Measurements from ENCODE around the gene NCAPG.

The NCAPG gene

DNA sequence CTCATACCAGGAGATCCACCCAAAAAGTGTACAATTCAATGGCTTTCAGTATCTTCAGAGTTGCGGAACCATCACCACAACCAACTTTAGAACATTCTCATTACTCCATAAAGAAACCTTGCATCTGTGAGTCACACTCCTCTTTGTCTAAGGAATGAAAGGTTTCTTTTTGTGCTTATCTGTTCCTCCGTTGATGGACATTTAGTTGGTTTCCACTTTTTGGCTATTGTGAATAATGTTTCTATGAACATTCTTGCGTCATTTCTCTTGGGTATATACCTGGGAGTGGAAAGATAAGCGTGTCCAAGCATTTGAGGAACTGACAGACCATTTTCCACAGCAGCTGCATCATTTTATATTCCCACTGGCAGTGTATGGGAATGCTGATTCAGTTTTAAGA lies 39.9 kb upstream of the NCAPG start:
- Histone ChIP-seq H3K4me3 (ENCODE audit: insufficient read depth, low read depth, low read length, poor library complexity, severe bottlenecking) (no peak overlapping the region), H3K27ac (ENCODE audit: insufficient read depth, low read length, poor library complexity, severe bottlenecking) (no peak overlapping the region), H3K9me3 (ENCODE audit: control insufficient read depth, low read length) (no peaks in the 10 kb centered on the region), H3K27me3 (replicated peaks; ENCODE audit: control insufficient read depth, insufficient read depth, low read length, poor library complexity, severe bottlenecking) (no peaks in the 10 kb centered on the region), H3K4me1 (ENCODE audit: control insufficient read depth, insufficient read depth, low read length, poor library complexity, severe bottlenecking) (no peaks in the 10 kb centered on the region), H3K36me3 (ENCODE audit: control insufficient read depth, insufficient read depth, low read length) (no peaks in the 10 kb centered on the region)
- no peak for DNase-seq

DNA sequence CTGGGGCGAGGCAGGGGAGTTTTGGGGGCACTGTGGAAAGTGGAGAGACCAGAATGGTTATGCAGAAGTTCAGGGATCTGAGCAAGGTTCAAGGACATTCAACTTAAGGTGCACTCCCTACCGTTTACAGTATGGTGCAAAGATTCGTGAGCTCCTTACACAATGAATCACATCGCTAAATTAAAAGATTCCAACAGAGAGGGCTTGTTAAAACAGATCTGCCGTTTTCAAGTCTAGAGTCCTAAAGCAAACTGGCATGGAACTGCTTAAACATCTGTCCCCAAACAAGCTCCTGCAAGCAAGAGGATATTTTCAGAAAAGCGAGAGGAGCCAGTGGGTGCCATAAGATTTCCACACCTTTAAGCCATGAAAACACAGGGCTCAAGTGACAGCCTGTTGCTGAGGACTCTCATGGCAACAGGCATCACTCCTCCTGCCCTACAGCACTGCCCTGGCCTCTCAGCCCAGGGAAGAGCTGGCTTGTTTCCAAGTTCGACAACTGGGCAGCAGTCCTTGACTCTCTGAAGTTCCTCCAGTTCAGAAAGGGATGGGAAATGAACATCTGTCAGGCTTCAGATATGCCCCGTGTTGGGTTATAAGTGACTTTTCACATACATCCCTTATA lies 39.4 kb upstream of the NCAPG start:
- no peak overlapping the region for H3K4me3 ChIP-seq (ENCODE audit: insufficient read depth, low read depth, low read length, poor library complexity, severe bottlenecking)
- no peaks in the 10 kb centered on the region for H3K9me3 ChIP-seq (ENCODE audit: control insufficient read depth, low read length)

GRCh38 chr4:17773135-17773698 lies 37.6 kb upstream of the NCAPG start:
- no peaks in the 10 kb centered on the region for H3K4me1 ChIP-seq (ENCODE audit: control insufficient read depth, insufficient read depth, low read length, poor library complexity, severe bottlenecking)
- H3K9me3 ChIP-seq (ENCODE audit: control insufficient read depth, low read length): no peaks in the 10 kb centered on the region
- H3K27me3 ChIP-seq (replicated peaks; ENCODE audit: control insufficient read depth, insufficient read depth, low read length, poor library complexity, severe bottlenecking): no peaks in the 10 kb centered on the region
- no peak overlapping the region for H3K27ac ChIP-seq (ENCODE audit: insufficient read depth, low read length, poor library complexity, severe bottlenecking)
- H3K4me3 ChIP-seq (ENCODE audit: insufficient read depth, low read depth, low read length, poor library complexity, severe bottlenecking): no peak overlapping the region
- H3K36me3 ChIP-seq (ENCODE audit: control insufficient read depth, insufficient read depth, low read length): no peaks in the 10 kb centered on the region
- DNase-seq: no peak

More for the DNA sequence above, 39.4 kb upstream of the NCAPG start:
- no peaks in the 10 kb centered on the region for H3K4me1 ChIP-seq (ENCODE audit: control insufficient read depth, insufficient read depth, low read length, poor library complexity, severe bottlenecking)
- H3K27ac ChIP-seq (ENCODE audit: insufficient read depth, low read length, poor library complexity, severe bottlenecking): no peak overlapping the region
- no peaks in the 10 kb centered on the region for H3K36me3 ChIP-seq (ENCODE audit: control insufficient read depth, insufficient read depth, low read length)
- no peaks in the 10 kb centered on the region for H3K27me3 ChIP-seq (replicated peaks; ENCODE audit: control insufficient read depth, insufficient read depth, low read length, poor library complexity, severe bottlenecking)
- DNase-seq: no peak

DNA sequence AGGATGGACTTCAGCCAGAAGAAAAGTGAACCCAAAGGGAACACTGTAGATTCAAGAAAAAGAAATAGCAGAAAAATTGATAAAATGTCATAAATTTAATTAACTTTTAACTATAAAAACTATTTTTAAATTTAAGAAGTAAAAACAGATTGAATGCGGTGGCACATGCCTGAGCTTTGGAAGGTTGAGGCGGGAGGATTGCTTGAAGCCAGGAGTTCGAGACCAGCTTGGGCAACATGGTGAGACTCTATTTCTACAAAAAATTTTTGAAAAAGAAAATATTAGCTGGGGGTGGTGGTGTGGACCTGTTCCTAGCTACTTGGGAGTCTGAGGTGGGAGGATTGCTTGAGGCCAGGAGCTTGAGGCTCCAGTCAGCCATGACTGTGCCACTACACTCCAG lies 32.3 kb upstream of the NCAPG start:
- no peaks in the 10 kb centered on the region for H3K9me3 ChIP-seq (ENCODE audit: control insufficient read depth, low read length)
- peaks cover 8% of the 10 kb centered on the region for H3K4me1 ChIP-seq (ENCODE audit: control insufficient read depth, insufficient read depth, low read length, poor library complexity, severe bottlenecking)
- DNase-seq: no peak
- no peaks in the 10 kb centered on the region for H3K36me3 ChIP-seq (ENCODE audit: control insufficient read depth, insufficient read depth, low read length)
- no peaks in the 10 kb centered on the region for H3K27me3 ChIP-seq (replicated peaks; ENCODE audit: control insufficient read depth, insufficient read depth, low read length, poor library complexity, severe bottlenecking)
- H3K27ac ChIP-seq (ENCODE audit: insufficient read depth, low read length, poor library complexity, severe bottlenecking): no peak overlapping the region
- no peak overlapping the region for H3K4me3 ChIP-seq (ENCODE audit: insufficient read depth, low read depth, low read length, poor library complexity, severe bottlenecking)

GRCh38 chr4:17780501-17781299 lies 30.1 kb upstream of the NCAPG start:
- no peaks in the 10 kb centered on the region for H3K9me3 ChIP-seq (ENCODE audit: control insufficient read depth, low read length)
- H3K27me3 ChIP-seq (replicated peaks; ENCODE audit: control insufficient read depth, insufficient read depth, low read length, poor library complexity, severe bottlenecking): no peaks in the 10 kb centered on the region
- no peak for DNase-seq
- H3K4me1 ChIP-seq (ENCODE audit: control insufficient read depth, insufficient read depth, low read length, poor library complexity, severe bottlenecking): peaks cover 8% of the 10 kb centered on the region
- H3K27ac ChIP-seq (ENCODE audit: insufficient read depth, low read length, poor library complexity, severe bottlenecking): no peak overlapping the region
- H3K4me3 ChIP-seq (ENCODE audit: insufficient read depth, low read depth, low read length, poor library complexity, severe bottlenecking): no peak overlapping the region
- H3K36me3 ChIP-seq (ENCODE audit: control insufficient read depth, insufficient read depth, low read length): no peaks in the 10 kb centered on the region

DNA sequence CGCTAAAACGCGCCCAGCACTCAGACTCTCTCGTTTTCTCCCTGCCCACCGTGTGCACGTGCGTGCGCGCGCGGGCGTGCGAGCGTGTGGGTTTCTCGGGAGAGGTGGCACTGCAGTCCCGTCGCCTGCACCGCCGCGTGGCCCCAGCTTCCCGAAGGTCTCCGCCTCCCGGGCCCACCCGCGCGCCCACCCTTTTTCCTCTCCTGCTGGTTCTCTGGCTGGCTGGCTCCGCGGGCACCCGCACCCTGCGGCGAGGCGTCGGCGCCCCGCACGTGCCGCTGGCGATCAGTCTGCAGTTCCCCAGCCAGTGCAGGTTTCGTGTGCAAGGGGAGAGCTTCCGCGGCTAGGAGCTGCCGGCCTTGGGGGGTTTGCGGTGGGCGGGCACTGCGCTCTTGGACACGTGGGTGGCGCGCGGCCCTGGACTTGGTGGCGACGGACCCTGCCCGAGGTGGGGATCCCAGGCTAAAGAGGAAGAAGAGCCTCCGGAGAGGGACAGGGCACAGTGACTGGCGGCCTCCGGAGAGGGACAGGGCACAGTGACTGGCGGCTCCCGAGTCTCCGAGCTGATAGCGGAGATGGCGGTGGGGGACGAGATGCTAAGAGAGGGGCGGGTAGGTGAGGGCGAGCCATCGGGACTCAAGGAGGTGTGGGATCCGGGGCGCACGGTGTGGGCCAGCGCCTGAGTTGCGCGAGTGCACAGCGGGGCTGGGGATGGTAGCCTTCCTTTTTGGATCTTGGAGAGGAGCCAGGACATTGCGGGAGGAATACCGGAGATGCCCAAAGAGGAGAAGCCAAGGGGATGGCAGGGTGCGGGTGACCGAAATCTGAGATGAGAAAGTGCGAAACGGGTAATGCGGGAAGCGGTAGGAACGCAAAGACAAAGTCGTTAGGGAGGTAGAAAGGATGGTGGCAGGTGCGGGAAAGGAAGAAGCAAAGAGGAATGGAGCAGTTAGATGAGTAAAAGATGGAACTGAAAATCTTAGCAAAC lies 29.2 kb upstream of the NCAPG start, which contains the start of gene FAM184B:
Gene FAM184B (minus strand): TSS at position 322 of the 988 bp plus-strand sequence. CDS start 322 bp downstream, outside the sequence.
- H3K27ac ChIP-seq (ENCODE audit: insufficient read depth, low read length, poor library complexity, severe bottlenecking): no peak within 1 kb of the TSS
- no peaks in the 10 kb centered on the region for H3K27me3 ChIP-seq (replicated peaks; ENCODE audit: control insufficient read depth, insufficient read depth, low read length, poor library complexity, severe bottlenecking)
- no peak within 1 kb of the TSS for H3K4me3 ChIP-seq (ENCODE audit: insufficient read depth, low read depth, low read length, poor library complexity, severe bottlenecking)
- no peak for DNase-seq
- peaks cover 8% of the 10 kb centered on the region for H3K4me1 ChIP-seq (ENCODE audit: control insufficient read depth, insufficient read depth, low read length, poor library complexity, severe bottlenecking)
- no peaks in the 10 kb centered on the region for H3K9me3 ChIP-seq (ENCODE audit: control insufficient read depth, low read length)
- H3K36me3 ChIP-seq (ENCODE audit: control insufficient read depth, insufficient read depth, low read length): no peaks in the 10 kb centered on the region

- H3K27me3 ChIP-seq (replicated peaks; ENCODE audit: control insufficient read depth, insufficient read depth, low read length, poor library complexity, severe bottlenecking): no peaks in the 10 kb centered on the region
- H3K9me3 ChIP-seq (ENCODE audit: control insufficient read depth, low read length): no peaks in the 10 kb centered on the region
- peaks cover 8% of the 10 kb centered on the region for H3K4me1 ChIP-seq (ENCODE audit: control insufficient read depth, insufficient read depth, low read length, poor library complexity, severe bottlenecking)
- DNase-seq: no peak
- no peak overlapping the region for H3K4me3 ChIP-seq (ENCODE audit: insufficient read depth, low read depth, low read length, poor library complexity, severe bottlenecking)
- H3K36me3 ChIP-seq (ENCODE audit: control insufficient read depth, insufficient read depth, low read length): no peaks in the 10 kb centered on the region
- no peak overlapping the region for H3K27ac ChIP-seq (ENCODE audit: insufficient read depth, low read length, poor library complexity, severe bottlenecking)
Observed at GRCh38 chr4:17785858-17786257, 24.9 kb upstream of the NCAPG start.

- Histone ChIP-seq H3K27ac (ENCODE audit: insufficient read depth, low read length, poor library complexity, severe bottlenecking) (no peak overlapping the region), H3K4me3 (ENCODE audit: insufficient read depth, low read depth, low read length, poor library complexity, severe bottlenecking) (no peak overlapping the region), H3K9me3 (ENCODE audit: control insufficient read depth, low read length) (no peaks in the 10 kb centered on the region), H3K27me3 (replicated peaks; ENCODE audit: control insufficient read depth, insufficient read depth, low read length, poor library complexity, severe bottlenecking) (no peaks in the 10 kb centered on the region), H3K4me1 (ENCODE audit: control insufficient read depth, insufficient read depth, low read length, poor library complexity, severe bottlenecking) (peaks cover 3% of the 10 kb centered on the region), H3K36me3 (ENCODE audit: control insufficient read depth, insufficient read depth, low read length) (no peaks in the 10 kb centered on the region)
- DNase-seq: no peak
Observed at GRCh38 chr4:17786567-17786966, 24.2 kb upstream of the NCAPG start.

GRCh38 chr4:17787315-17787714 lies 23.5 kb upstream of the NCAPG start:
- H3K36me3 ChIP-seq (ENCODE audit: control insufficient read depth, insufficient read depth, low read length): no peaks in the 10 kb centered on the region
- H3K9me3 ChIP-seq (ENCODE audit: control insufficient read depth, low read length): no peaks in the 10 kb centered on the region
- no peaks in the 10 kb centered on the region for H3K4me1 ChIP-seq (ENCODE audit: control insufficient read depth, insufficient read depth, low read length, poor library complexity, severe bottlenecking)
- H3K4me3 ChIP-seq (ENCODE audit: insufficient read depth, low read depth, low read length, poor library complexity, severe bottlenecking): no peak overlapping the region
- no peaks in the 10 kb centered on the region for H3K27me3 ChIP-seq (replicated peaks; ENCODE audit: control insufficient read depth, insufficient read depth, low read length, poor library complexity, severe bottlenecking)
- DNase-seq: no peak
- H3K27ac ChIP-seq (ENCODE audit: insufficient read depth, low read length, poor library complexity, severe bottlenecking): no peak overlapping the region
